ENCODE data around the gene ENPEP.

DNA sequence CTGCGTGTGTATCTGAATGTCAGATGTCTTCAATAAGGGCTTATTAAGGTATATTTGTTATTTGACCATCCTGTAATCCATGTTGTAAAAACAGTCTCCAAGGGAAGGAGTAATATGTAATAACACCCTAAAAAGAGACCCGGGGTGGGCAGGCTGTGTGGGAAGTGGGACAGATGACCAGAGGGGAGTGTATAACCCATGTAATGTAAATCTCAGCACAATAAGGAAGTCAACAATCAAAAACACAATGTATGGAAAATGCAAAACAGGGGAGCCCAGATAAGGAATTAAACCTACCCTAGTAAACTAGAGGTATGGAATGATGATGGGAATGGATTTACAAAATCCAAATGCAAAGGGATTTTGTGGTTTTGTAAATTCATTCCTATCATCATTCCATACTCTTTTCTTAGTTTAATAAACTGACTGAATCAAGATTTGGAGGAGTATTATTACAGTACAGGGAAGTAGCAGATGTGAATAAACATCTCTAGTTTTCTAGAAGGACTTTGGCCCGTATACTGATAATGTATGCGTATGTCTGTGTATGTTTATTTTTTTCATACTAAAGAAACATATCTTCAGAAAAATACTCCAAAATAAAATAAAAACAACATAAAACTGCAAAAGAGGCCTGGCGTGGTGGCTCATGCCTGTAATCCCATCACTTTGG is 15.7 kb upstream of the ENPEP start:
- TF ChIP-seq CTCF (conservative IDR thresholded peaks at IDR 0.05; ENCODE audit: low read length) (no peak), EZH2phosphoT487 (IDR thresholded peaks at IDR 0.05; ENCODE audit: borderline replicate concordance, low read depth, low read length) (no peak)
